ENCODE data around the gene CCDC106. TPM values are rescaled to one million over a fixed set of nuclear protein-coding genes. Genes with fewer than 3 reads are reported as not detected.

Gene CCDC106
- total RNA-seq, 1 experiment from 2014 or later = 8.3 TPM

GRCh38 chr19:55656552-55656951 is 8.5 kb downstream of the CCDC106 start:
- in situ Hi-C loops (cut with HindIII; ENCODE audit: low pct_unique_long_range_greater_than_20kb, low sequenced_read_pairs) = no loop called here
- DNase-seq (ENCODE audit: low read depth, low spot score) = no peak

DNA sequence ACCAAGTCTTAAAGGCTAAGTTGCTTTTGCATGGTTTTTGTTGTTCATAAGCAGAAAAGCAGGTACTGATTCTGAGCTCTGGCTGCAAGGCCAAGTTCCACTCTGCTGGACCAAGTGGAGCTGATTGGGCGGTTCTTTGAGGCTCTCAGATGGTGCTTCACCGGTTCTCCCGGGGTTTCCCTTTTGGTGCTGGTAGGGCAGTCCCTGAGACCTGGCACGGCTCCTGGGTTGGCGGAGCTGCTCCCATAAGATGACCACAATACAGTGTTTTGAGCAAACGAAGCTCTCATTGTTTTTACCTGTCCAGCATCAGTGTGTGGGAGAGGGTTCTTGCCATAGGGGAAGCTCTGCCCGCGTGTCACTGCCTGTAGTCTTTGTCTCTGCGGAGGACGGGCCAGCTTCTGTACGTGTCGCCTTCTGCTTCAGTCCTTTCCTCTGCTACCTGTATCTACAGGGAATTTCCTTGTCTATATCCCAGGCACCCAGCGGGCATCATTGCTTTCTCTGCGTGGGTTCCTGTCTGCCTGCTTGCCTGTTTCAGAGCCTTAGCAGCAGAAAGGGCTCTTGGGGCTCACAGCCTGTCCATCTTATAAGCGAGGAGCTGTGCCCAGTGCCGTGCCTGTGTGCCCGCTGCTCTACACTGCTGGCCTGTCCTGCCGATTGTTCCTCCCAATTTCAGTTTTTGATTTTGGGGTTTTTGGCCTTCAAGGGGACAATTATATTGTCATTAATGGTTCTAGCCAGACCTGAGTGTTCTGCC is 9.2 kb downstream of the CCDC106 start:
- in situ Hi-C loops (cut with HindIII; ENCODE audit: low pct_unique_long_range_greater_than_20kb, low sequenced_read_pairs) = no loop called here
- DNase-seq (ENCODE audit: low read depth, low spot score) = no peak

- DNase-seq (ENCODE audit: low read depth, low spot score) = no peak
- in situ Hi-C loops (cut with HindIII; ENCODE audit: low pct_unique_long_range_greater_than_20kb, low sequenced_read_pairs) = no loop called here
These were observed 10.9 kb downstream of the CCDC106 start for GRCh38 chr19:55658846-55659459.

DNA sequence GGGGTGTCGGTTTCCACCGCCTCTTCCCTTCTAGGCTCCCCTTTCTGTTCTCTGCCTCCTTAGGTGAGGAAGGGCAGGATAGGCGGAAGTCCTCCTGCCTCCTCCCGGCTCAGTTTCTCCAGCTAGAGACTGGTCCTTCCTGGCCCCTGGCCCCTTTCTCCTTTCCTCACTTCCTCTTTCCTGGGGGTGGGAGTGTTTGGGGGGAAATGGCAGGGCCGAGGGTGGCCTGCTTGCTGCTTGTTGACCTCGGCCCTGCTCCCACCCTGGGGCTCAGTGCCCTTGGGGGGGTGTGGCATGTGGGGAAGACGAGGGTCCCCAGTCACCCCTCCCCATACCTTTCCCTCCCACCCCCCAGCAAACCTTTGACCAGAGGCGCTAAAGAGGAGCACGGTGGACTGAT is 11.8 kb downstream of the CCDC106 start:
- in situ Hi-C loops (cut with HindIII; ENCODE audit: low pct_unique_long_range_greater_than_20kb, low sequenced_read_pairs) = no loop called here
- DNase-seq (ENCODE audit: low read depth, low spot score) = no peak

DNA sequence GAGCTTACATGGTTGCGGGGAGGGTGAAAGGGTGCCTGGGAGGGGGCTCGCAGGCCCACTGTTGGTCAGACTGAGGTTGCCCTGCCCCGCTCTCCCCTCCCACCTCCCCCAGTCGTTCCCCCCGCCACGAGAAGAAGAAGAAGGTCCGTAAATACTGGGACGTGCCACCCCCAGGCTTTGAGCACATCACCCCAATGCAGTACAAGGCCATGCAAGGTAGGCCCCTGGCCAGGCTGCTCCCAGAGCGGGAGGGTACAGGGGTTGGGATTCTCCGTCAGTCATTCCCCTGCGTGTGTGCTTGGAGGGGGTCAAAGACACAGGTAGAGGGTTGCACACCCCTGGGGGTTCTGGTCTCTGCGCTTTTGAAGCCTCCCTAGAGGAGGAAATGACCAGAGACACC is 12.4 kb downstream of the CCDC106 start:
- no peak for DNase-seq (ENCODE audit: low read depth, low spot score)
- in situ Hi-C loops (cut with HindIII; ENCODE audit: low pct_unique_long_range_greater_than_20kb, low sequenced_read_pairs) = no loop called here

- DNase-seq (ENCODE audit: low read depth, low spot score) = no peak
- in situ Hi-C loops (cut with HindIII; ENCODE audit: low pct_unique_long_range_greater_than_20kb, low sequenced_read_pairs) = no loop called here
These were observed 13.0 kb downstream of the CCDC106 start for GRCh38 chr19:55660991-55661390.

GRCh38 chr19:55661826-55662225 is 13.8 kb downstream of the CCDC106 start:
- DNase-seq (ENCODE audit: low read depth, low spot score) = no peak
- in situ Hi-C loops (cut with HindIII; ENCODE audit: low pct_unique_long_range_greater_than_20kb, low sequenced_read_pairs) = no loop called here

DNA sequence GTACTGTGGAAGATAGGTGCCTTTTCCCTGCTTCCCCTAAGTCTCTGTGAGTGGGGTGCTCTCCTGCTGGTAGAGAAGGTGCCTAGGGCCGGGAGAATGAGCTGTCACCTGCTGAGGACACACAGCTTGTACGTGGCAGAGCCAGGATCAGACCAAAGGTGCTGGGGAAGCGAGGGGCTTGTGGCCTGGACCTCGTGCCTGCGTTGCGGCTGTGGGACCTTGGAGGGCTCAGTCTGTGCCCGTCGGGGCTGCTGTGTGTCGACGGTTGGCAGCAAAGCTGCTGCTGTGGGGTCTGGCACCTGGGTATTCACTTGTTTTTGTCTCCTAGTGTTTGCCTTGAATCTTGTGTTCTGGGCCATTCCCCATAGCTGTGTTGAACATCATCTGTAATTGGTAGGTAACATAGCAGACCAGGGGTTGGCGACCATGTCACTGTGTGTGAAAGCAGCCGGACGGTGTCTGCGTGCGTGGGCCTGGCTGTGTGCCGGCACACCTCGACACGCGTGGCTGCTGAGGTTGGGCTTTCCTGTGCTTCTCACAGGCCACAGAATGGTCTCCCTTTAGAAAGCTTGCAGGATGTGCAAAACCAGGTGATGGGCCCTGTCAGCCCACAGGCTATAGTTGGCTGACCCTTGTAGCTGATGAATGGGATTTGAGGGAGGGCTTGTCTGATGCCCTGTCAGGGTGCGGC is 16.0 kb downstream of the CCDC106 start:
- no peak for DNase-seq (ENCODE audit: low read depth, low spot score)
- in situ Hi-C loops (cut with HindIII; ENCODE audit: low pct_unique_long_range_greater_than_20kb, low sequenced_read_pairs) = no loop called here

DNA sequence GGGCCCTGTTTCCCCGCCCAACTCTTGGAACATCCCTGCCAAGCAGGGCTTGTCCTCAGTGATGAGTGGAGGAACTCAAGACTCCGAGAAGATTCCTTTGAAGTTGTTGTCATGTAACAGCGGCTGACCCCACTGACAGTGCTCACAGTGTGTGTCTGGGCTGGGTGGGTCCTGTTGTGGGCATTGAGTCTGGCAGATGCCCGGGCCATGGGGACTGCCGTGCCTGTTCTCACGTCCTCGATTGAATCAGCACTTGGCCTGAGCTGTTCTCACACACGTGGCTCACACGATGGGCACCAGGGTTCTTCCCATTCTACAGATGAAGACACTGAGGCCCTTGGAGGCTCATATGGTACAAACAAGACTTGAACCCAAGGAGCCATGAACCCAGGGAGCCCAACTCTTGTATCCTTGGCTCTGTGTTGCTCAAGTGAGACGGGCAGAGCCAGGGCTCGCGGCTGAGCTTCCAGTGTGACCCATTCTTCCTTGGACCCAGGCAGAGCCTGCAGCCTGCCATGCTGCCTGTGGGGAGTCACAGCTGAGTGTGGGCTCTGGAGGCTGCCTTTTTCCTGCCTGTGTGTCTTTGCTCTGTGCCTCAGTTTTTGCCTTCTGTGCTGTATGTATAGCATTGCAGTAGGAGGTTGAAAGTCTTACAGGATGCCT is 18.5 kb downstream of the CCDC106 start:
- no peak for DNase-seq (ENCODE audit: low read depth, low spot score)
- in situ Hi-C loops (cut with HindIII; ENCODE audit: low pct_unique_long_range_greater_than_20kb, low sequenced_read_pairs) = no loop called here

- no peak for DNase-seq (ENCODE audit: low read depth, low spot score)
- in situ Hi-C loops (cut with HindIII; ENCODE audit: low pct_unique_long_range_greater_than_20kb, low sequenced_read_pairs) = no loop called here
These were observed 19.0 kb downstream of the CCDC106 start for GRCh38 chr19:55667006-55667381.

GRCh38 chr19:55667511-55667910 is 19.5 kb downstream of the CCDC106 start:
- in situ Hi-C loops (cut with HindIII; ENCODE audit: low pct_unique_long_range_greater_than_20kb, low sequenced_read_pairs) = no loop called here
- no peak for DNase-seq (ENCODE audit: low read depth, low spot score)

GRCh38 chr19:55667958-55668357 is 19.9 kb downstream of the CCDC106 start:
- DNase-seq (ENCODE audit: low read depth, low spot score) = no peak
- in situ Hi-C loops (cut with HindIII; ENCODE audit: low pct_unique_long_range_greater_than_20kb, low sequenced_read_pairs) = no loop called here

GRCh38 chr19:55668603-55669348 is 20.8 kb downstream of the CCDC106 start:
- no peak for DNase-seq (ENCODE audit: low read depth, low spot score)
- in situ Hi-C loops (cut with HindIII; ENCODE audit: low pct_unique_long_range_greater_than_20kb, low sequenced_read_pairs) = no loop called here

DNA sequence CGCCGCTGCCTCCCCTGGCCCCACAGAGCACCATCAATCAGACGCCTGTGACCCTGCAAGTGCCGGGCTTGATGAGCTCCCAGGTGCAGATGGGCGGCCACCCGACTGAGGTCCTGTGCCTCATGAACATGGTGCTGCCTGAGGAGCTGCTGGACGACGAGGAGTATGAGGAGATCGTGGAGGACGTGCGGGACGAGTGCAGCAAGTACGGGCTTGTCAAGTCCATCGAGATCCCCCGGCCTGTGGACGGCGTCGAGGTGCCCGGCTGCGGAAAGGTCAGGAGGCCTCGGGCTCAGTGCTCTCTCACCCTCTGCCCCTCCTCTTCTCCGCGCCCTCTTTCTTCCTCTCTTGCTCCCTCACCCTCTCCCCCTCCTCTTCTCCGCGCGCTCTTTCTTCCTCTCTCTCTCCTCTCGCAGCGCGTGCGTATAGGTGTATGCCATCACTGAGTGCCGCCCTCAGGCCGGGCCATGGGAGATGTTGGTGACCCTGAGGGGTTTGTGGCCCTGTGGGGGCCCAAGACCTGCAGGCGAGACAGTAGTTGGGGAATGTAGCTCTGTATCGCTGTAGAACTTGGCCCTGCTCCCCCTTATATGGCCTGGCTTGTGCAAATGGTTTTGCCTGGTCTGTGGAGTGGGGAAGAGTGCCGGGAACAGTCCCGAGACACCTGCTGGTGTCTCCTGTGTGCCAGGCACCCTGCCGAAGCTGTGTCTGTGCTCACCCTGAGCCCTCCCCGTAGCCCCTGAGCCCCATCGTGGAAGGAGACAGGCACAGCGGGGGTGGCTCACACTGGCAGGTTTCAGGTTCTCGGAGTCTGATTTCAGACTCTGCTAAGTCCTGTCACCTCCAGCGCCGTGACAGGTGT is 21.6 kb downstream of the CCDC106 start:
- DNase-seq (ENCODE audit: low read depth, low spot score) = no peak
- in situ Hi-C loops (cut with HindIII; ENCODE audit: low pct_unique_long_range_greater_than_20kb, low sequenced_read_pairs) = no loop called here

- in situ Hi-C loops (cut with HindIII; ENCODE audit: low pct_unique_long_range_greater_than_20kb, low sequenced_read_pairs) = no loop called here
- DNase-seq (ENCODE audit: low read depth, low spot score) = no peak
These were observed 22.5 kb downstream of the CCDC106 start for GRCh38 chr19:55670280-55671053.

GRCh38 chr19:55671054-55671378 is 23.0 kb downstream of the CCDC106 start:
- in situ Hi-C loops (cut with HindIII; ENCODE audit: low pct_unique_long_range_greater_than_20kb, low sequenced_read_pairs) = no loop called here

More at GRCh38 chr19:55671054-55671378, 23.0 kb downstream of the CCDC106 start:
- no peak for DNase-seq (ENCODE audit: low read depth, low spot score)
